ENCODE data around the gene NDUFAF3. TPM values are rescaled to one million over a fixed set of nuclear protein-coding genes. Genes with fewer than 3 reads are reported as not detected.

NDUFAF3 gene
- total RNA-seq, 1 donor from 2014 or later = 75.4 TPM

DNA sequence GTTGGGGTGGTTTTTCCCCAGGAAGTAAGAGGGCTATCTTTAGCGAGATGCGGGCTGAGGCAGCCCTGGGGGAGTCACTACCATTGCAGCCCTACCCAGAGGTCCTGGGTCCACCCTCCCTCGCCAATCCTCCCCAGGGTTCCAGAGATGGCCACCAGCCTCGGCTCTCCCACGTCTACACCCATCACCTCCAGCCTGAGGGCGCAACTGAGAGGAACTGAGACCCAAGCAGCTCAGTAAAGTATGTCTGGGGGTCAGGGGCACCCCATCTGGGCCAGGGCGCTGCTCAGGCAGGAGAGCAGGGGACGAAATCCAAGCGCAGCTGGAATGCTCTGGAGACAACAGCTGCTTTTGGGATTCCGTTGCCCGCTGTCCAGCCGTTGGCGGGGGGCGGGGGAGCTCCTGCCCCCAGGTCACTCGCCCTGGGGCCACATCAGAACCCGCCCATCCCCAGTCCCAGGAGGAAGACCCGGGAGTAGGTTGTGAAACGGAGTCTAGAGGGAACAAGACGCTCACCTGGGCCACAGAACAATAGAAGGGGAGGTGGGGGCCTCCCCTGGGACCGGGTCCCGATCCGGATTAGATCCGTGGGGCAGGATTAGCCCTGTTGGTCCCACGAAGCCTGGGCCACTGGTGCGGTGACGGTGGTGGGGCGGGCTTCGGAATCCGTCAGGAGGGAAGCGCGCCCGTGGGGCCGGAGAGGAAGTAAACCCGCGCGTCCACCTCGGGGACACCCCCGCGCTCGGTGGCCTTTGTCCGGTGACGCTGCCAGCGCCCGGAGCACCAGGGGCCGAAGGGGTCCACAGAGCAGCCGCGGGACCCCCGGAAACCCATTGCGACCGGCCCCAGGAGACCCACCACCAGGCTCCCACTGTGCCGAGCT is 1.4 kb upstream of the NDUFAF3 start:
- Mint-ChIP-seq H3K9me3 (ENCODE audit: unreplicated experiment) (no peaks in the 10 kb centered on the region), H3K36me3 (ENCODE audit: low read depth, unreplicated experiment) (peaks cover 12% of the 10 kb centered on the region)
- FAIRE-seq = no peak

DNA sequence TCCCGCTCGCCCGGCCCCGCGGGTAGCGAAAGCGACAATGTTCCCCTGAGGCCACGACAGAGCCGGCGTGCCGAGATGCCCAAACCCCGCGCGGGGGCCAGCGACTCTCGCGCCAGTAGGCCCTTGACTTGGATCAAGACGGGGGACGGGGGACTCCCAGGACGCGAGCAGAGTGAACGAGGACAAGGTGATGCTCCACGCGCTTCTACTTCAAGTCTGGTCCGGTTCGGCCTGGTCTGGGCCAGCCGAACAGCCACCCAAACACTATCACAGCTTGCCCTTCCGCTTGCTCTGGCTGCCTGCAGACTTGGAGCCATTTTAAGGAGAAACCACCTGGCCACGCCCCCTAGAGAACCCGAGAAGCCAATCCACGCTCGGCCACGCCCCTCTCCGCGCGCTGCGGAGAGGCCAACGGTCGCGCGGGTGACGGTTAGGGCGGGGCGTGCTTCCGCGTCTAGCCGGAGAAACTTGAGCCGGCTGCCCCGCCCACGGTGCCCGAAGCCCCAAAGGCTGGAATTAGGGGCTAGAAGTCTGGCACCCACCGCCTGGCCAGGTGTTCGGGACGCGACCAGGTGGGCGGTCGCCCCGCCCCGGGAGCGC is 608 bp upstream of the NDUFAF3 start:
- H2AFZ ChIP-seq (ENCODE audit: low read depth, low read length) = peak overlapping the region; percentile 74
- H3K27me3 Mint-ChIP-seq (ENCODE audit: low read depth, unreplicated experiment) = no peaks in the 10 kb centered on the region
- H3K4me3 Mint-ChIP-seq (ENCODE audit: unreplicated experiment) = peak overlapping the region; percentile 93
- peak overlapping the region; percentile 94 for H3K27ac ChIP-seq (ENCODE audit: low read depth, low read length)
- peaks cover 30% of the 10 kb centered on the region for H3K4me1 ChIP-seq (ENCODE audit: insufficient read depth, low read length)
- H3K9me3 ChIP-seq (ENCODE audit: insufficient read depth, low read depth, low read length) = no peaks in the 10 kb centered on the region
- H4K20me1 ChIP-seq (ENCODE audit: insufficient read depth, low read length) = peaks cover 46% of the 10 kb centered on the region
- H3K36me3 Mint-ChIP-seq (ENCODE audit: low read depth, unreplicated experiment) = peaks cover 13% of the 10 kb centered on the region
- H3K79me2 ChIP-seq (ENCODE audit: insufficient read depth, low read length) = peaks cover 74% of the 10 kb centered on the region
- no peaks in the 10 kb centered on the region for H3K9me3 Mint-ChIP-seq (ENCODE audit: unreplicated experiment)
- TF ChIP-seq EZH2 (IDR thresholded peaks at IDR 0.05; ENCODE audit: insufficient read depth, low read length) = no peak
- TF ChIP-seq, protein P1, sequence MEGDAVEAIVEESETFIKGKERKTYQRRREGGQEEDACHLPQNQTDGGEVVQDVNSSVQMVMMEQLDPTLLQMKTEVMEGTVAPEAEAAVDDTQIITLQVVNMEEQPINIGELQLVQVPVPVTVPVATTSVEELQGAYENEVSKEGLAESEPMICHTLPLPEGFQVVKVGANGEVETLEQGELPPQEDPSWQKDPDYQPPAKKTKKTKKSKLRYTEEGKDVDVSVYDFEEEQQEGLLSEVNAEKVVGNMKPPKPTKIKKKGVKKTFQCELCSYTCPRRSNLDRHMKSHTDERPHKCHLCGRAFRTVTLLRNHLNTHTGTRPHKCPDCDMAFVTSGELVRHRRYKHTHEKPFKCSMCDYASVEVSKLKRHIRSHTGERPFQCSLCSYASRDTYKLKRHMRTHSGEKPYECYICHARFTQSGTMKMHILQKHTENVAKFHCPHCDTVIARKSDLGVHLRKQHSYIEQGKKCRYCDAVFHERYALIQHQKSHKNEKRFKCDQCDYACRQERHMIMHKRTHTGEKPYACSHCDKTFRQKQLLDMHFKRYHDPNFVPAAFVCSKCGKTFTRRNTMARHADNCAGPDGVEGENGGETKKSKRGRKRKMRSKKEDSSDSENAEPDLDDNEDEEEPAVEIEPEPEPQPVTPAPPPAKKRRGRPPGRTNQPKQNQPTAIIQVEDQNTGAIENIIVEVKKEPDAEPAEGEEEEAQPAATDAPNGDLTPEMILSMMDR (IDR thresholded peaks at IDR 0.05; ENCODE audit: insufficient read depth, low read depth, low read length) = no peak
- FAIRE-seq (no peak), DNase-seq (ENCODE audit: low read depth) (peak; percentile 86)
- H3K4me2 ChIP-seq (ENCODE audit: low read length) = peak overlapping the region; percentile 95
- H3K27me3 ChIP-seq (ENCODE audit: insufficient read depth, low read length) = no peaks in the 10 kb centered on the region
- H3K4me3 ChIP-seq (ENCODE audit: insufficient read depth, low read depth, low read length) = peak overlapping the region; percentile 81
- H3K36me3 ChIP-seq (ENCODE audit: insufficient read depth, low read length) = peaks cover 29% of the 10 kb centered on the region
- H3K9ac ChIP-seq (ENCODE audit: low read length) = peak overlapping the region; percentile 95
- peak overlapping the region; percentile 91 for H3K27ac Mint-ChIP-seq (ENCODE audit: unreplicated experiment)
- H3K4me1 Mint-ChIP-seq (ENCODE audit: low read depth, unreplicated experiment) = peaks cover 18% of the 10 kb centered on the region

More for the DNA sequence above, 1.4 kb upstream of the NDUFAF3 start:
- no peaks in the 10 kb centered on the region for H3K9me3 ChIP-seq (ENCODE audit: insufficient read depth, low read depth, low read length)
- Mint-ChIP-seq H3K4me1 (ENCODE audit: low read depth, unreplicated experiment) (peaks cover 18% of the 10 kb centered on the region), H3K27me3 (ENCODE audit: low read depth, unreplicated experiment) (no peaks in the 10 kb centered on the region), H3K27ac (ENCODE audit: unreplicated experiment) (peak overlapping the region; percentile 84), H3K4me3 (ENCODE audit: unreplicated experiment) (peak overlapping the region; percentile 93)
- peak overlapping the region; percentile 95 for H3K4me2 ChIP-seq (ENCODE audit: low read length)
- no peak for DNase-seq (ENCODE audit: low read depth)
- H3K4me1 ChIP-seq (ENCODE audit: insufficient read depth, low read length) = peaks cover 30% of the 10 kb centered on the region
- H3K9ac ChIP-seq (ENCODE audit: low read length) = peak overlapping the region; percentile 95
- peaks cover 31% of the 10 kb centered on the region for H3K36me3 ChIP-seq (ENCODE audit: insufficient read depth, low read length)
- H4K20me1 ChIP-seq (ENCODE audit: insufficient read depth, low read length) = peaks cover 46% of the 10 kb centered on the region
- TF ChIP-seq, protein P1 (IDR thresholded peaks at IDR 0.05; ENCODE audit: insufficient read depth, low read depth, low read length) = no peak
- TF ChIP-seq EZH2 (IDR thresholded peaks at IDR 0.05; ENCODE audit: insufficient read depth, low read length) = no peak
- peak overlapping the region; percentile 94 for H3K27ac ChIP-seq (ENCODE audit: low read depth, low read length)
- H2AFZ ChIP-seq (ENCODE audit: low read depth, low read length) = peak overlapping the region; percentile 18
- no peaks in the 10 kb centered on the region for H3K27me3 ChIP-seq (ENCODE audit: insufficient read depth, low read length)
- H3K4me3 ChIP-seq (ENCODE audit: insufficient read depth, low read depth, low read length) = peak overlapping the region; percentile 81
- peaks cover 74% of the 10 kb centered on the region for H3K79me2 ChIP-seq (ENCODE audit: insufficient read depth, low read length)
